K562 (cell line): ENCODE measurements around the gene VEGFB. TPM values are rescaled to one million over a fixed set of nuclear protein-coding genes. Genes with fewer than 3 reads are reported as not detected.

Experiments
- ARNT ChIP-seq, 2 experiments: fragments of 450-650 bp; IDR thresholded peaks; 2 replicates each; pipeline ENCODE4 v1.6.1; 2016; ENCODE audit warnings: mild to moderate bottlenecking in 1 of 2
- ASH1L ChIP-seq: fragments of 450-650 bp; IDR thresholded peaks from 2 replicates; pipeline ENCODE4 v1.6.1; 2018; ENCODE audit warnings: borderline replicate concordance, mild to moderate bottlenecking, low read depth; ENCODE audit not compliant: partially characterized antibody
- CAMTA2 ChIP-seq: fragments of 250-450 bp; sonication (Bioruptor Pico); conservative IDR thresholded peaks from 2 replicates; pipeline ENCODE4 v1.5.1; 2022
- CCNT2 ChIP-seq: IDR thresholded peaks from 2 replicates; pipeline ENCODE4 v1.6.1; 2011; ENCODE audit warnings: borderline replicate concordance, low read depth, mild to moderate bottlenecking, moderate library complexity, mixed read lengths, low read length; ENCODE audit not compliant: insufficient read length; ENCODE audit errors: extremely low read depth
- HDGF ChIP-seq: fragments of 450-650 bp; IDR thresholded peaks from 2 replicates; pipeline ENCODE4 v1.6.1; 2016
- HSF4 ChIP-seq: fragments of 250-450 bp; sonication (Bioruptor Pico); IDR thresholded peaks from 2 replicates; pipeline ENCODE4 v2.1.2; 2022; ENCODE audit warnings: mild to moderate bottlenecking, moderate library complexity, borderline replicate concordance
- NFE2 ChIP-seq: IDR thresholded peaks from 2 replicates; pipeline ENCODE4 v1.6.1; 2014; ENCODE audit warnings: antibody characterized with exemption, low read depth
- NR2F6 ChIP-seq: fragments of 450-650 bp; formaldehyde crosslinking; IDR thresholded peaks from 2 replicates; pipeline ENCODE4 v1.4.0; 2020; ENCODE audit warnings: mild to moderate bottlenecking
- SMAD2 ChIP-seq: fragments of 150-350 bp; IDR thresholded peaks from 2 replicates; pipeline ENCODE4 v1.6.1; 2014; ENCODE audit warnings: low read depth, mild to moderate bottlenecking, low read length
- STAG1 ChIP-seq: sonication (generic); formaldehyde crosslinking; IDR thresholded peaks from 2 replicates; pipeline ENCODE4 v1.5.0; 2020; ENCODE audit warnings: missing genetic modification reagents, borderline replicate concordance
- TEAD2 ChIP-seq: fragments of 450-650 bp; IDR thresholded peaks from 2 replicates; pipeline ENCODE4 v1.6.1; 2016; ENCODE audit warnings: missing genetic modification characterization, control low read depth, missing compliant biosample characterization
- ZNF140 ChIP-seq: fragments of 250-450 bp; sonication (Bioruptor Pico); IDR thresholded peaks from 2 replicates; pipeline ENCODE4 v1.8.0; 2021; ENCODE audit warnings: moderate library complexity, mild to moderate bottlenecking, inconsistent platforms
- ZNF175 ChIP-seq: fragments of 200-800 bp; sonication (Bioruptor generic); IDR thresholded peaks from 2 replicates; pipeline ENCODE4 v1.6.1; 2016; ENCODE audit warnings: low read depth, mild to moderate bottlenecking, missing genetic modification characterization, missing compliant biosample characterization
- ZNF24 ChIP-seq: fragments of 450-650 bp; IDR thresholded peaks from 2 replicates; pipeline ENCODE4 v1.6.1; 2016
- ZNF354B ChIP-seq: fragments of 250-450 bp; sonication (Bioruptor Pico); IDR thresholded peaks from 2 replicates; pipeline ENCODE4 v1.4.0; 2020
- polyA plus RNA-seq, 8 experiments: library from polyadenylated mRNA; depleted of rRNA in 4 of 8; stranded (reverse) in 5 of 8; unstranded in 3 of 8; fragments of >200 nt; fragmentation: Nextera tagmentation in 2 of 8; fragmentation: Illumina TruSeq in 1 of 8; extraction: Ambion mirVana in 2 of 8; extraction: Trizol in 1 of 8; gene quantifications; 2 replicates each; pipeline versions ENCODE4 v1.2.1 to v1.2.3, GENCODE V29; 2011 to 2014; ENCODE audit warnings: inconsistent platforms in 1 of 8, missing spikeins in 1 of 8
- total RNA-seq, 7 experiments: library from RNA; depleted of rRNA in 6 of 7; stranded (reverse); fragments of >200 nt in 6 of 7; fragmentation: Illumina TruSeq in 2 of 7; extraction: Trizol in 2 of 7; gene quantifications; 2 replicates each; pipeline versions ENCODE4 v1.2.1 to v1.2.3, GENCODE V29; 2011 to 2021; ENCODE audit warnings: low replicate concordance in 1 of 7
- TF ChIP-seq, protein P1 (sequence below): fragments of 450-650 bp; formaldehyde crosslinking; IDR thresholded peaks from 2 replicates; pipeline ENCODE4 v1.4.0; 2020; ENCODE audit warnings: mild to moderate bottlenecking, mixed read lengths
- TF ChIP-seq, protein P2 (sequence below), 2 experiments: fragments of 450-650 bp; IDR thresholded peaks; 2 replicates each; pipeline ENCODE4 v1.6.1; 2016
- TF ChIP-seq, protein P3 (sequence below): sonication (generic); formaldehyde crosslinking; IDR thresholded peaks from 2 replicates; pipeline ENCODE4 v1.8.1; 2023; ENCODE audit warnings: mild to moderate bottlenecking, missing genetic modification reagents
- TF ChIP-seq, protein P4 (sequence below): fragments of 450-650 bp; IDR thresholded peaks from 2 replicates; pipeline ENCODE4 v1.6.1; 2016; ENCODE audit warnings: missing biosample characterization, missing genetic modification characterization
- TF ChIP-seq, protein P5 (sequence below): IDR thresholded peaks from 2 replicates; pipeline ENCODE4 v1.6.1; 2011; ENCODE audit warnings: borderline replicate concordance, low read depth, mild to moderate bottlenecking, moderate library complexity, low read length; ENCODE audit not compliant: insufficient read depth, poor library complexity, severe bottlenecking

VEGFB gene
- total and polyA plus RNA-seq, 9 of the 15 experiments (the other 6 are each of a cell fraction or from before 2014, with no cell fraction given): 11.0 to 83.4 (median 25.7) TPM

DNA sequence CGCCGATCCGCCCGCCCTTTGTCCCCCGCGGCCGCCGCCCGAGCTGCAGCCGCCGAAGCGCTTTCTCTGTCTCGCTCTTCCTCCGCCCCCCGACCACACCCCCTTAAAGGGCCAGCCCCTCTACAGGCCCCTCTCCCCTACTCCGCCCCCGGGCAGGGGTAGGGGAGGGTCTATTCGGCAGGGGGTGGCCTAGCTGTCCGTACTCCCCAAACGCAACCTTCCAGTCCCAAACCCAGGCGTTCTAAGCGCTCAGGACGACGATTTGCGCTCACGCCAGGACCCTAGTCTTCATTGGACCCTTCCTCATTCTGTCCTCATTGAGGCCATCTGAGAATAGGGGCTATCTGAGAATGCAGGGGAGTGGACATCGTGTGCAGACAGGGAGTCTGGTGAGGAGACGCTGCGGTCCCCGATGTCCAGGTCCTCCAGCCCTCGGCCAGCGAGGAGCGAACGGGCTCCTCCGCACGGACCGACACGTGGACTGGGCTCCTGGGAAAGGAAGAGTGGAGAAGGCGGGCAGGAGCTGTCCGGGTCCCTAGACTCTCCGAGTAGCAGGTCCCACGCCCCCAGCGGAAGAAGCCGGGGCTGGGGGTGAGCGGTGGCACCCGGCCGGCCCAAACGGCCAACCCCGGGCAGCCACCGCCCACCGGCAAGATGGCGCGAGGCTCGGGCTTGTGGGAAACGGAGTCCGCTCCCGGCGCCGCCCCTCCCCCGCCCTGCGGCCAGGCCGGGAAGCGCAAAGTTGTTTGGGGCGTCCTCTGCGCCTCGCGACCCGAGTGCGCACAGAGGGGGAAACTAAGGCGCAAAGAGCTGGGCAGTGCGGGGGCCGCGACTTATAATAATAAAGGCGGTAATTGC lies 12.7 kb downstream of the VEGFB start, which contains the start of gene PPP1R14B (continued):
- TF ChIP-seq, protein P1, sequence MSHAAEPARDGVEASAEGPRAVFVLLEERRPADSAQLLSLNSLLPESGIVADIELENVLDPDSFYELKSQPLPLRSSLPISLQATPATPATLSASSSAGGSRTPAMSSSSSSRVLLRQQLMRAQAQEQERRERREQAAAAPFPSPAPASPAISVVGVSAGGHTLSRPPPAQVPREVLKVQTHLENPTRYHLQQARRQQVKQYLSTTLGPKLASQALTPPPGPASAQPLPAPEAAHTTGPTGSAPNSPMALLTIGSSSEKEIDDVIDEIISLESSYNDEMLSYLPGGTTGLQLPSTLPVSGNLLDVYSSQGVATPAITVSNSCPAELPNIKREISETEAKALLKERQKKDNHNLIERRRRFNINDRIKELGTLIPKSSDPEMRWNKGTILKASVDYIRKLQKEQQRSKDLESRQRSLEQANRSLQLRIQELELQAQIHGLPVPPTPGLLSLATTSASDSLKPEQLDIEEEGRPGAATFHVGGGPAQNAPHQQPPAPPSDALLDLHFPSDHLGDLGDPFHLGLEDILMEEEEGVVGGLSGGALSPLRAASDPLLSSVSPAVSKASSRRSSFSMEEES: no peak
- TF ChIP-seq STAG1 (CRISPR knock-in tag) (no peak), ARNT (IDR thresholded peaks at IDR 0.05) (peak; percentile 39 to 65; a peak in 1 of 4 replicates), HSF4 (CRISPR knock-in tag) (no peak), CAMTA2 (CRISPR knock-in tag) (no peak; the same call in 1 of the 2 replicates), CCNT2 (peak; percentile 83), ASH1L (no peak), TEAD2 (tag) (no peak), NFE2 (no peak), ZNF140 (CRISPR knock-in tag) (no peak), ZNF175 (no peak), SMAD2 (no peak), ZNF354B (CRISPR knock-in tag) (no peak), ZNF24 (peak; percentile 40; the same call in 1 of the 2 replicates), NR2F6 (no peak), HDGF (0 out of 2 replicates have a peak, but pooled peaks have one; percentile 46)
- TF ChIP-seq, protein P2, sequence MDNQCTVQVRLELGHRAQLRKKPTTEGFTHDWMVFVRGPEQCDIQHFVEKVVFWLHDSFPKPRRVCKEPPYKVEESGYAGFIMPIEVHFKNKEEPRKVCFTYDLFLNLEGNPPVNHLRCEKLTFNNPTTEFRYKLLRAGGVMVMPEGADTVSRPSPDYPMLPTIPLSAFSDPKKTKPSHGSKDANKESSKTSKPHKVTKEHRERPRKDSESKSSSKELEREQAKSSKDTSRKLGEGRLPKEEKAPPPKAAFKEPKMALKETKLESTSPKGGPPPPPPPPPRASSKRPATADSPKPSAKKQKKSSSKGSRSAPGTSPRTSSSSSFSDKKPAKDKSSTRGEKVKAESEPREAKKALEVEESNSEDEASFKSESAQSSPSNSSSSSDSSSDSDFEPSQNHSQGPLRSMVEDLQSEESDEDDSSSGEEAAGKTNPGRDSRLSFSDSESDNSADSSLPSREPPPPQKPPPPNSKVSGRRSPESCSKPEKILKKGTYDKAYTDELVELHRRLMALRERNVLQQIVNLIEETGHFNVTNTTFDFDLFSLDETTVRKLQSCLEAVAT (IDR thresholded peaks at IDR 0.05): 0 out of 4 replicates have a peak, but pooled peaks of 1 of the 2 experiments have one; percentile 23
- TF ChIP-seq, protein P3, sequence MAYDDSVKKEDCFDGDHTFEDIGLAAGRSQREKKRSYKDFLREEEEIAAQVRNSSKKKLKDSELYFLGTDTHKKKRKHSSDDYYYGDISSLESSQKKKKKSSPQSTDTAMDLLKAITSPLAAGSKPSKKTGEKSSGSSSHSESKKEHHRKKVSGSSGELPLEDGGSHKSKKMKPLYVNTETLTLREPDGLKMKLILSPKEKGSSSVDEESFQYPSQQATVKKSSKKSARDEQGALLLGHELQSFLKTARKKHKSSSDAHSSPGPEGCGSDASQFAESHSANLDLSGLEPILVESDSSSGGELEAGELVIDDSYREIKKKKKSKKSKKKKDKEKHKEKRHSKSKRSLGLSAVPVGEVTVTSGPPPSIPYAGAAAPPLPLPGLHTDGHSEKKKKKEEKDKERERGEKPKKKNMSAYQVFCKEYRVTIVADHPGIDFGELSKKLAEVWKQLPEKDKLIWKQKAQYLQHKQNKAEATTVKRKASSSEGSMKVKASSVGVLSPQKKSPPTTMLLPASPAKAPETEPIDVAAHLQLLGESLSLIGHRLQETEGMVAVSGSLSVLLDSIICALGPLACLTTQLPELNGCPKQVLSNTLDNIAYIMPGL (CRISPR knock-in tag): peak; percentile 75; the same call in 1 of the 2 replicates
- TF ChIP-seq, protein P4, sequence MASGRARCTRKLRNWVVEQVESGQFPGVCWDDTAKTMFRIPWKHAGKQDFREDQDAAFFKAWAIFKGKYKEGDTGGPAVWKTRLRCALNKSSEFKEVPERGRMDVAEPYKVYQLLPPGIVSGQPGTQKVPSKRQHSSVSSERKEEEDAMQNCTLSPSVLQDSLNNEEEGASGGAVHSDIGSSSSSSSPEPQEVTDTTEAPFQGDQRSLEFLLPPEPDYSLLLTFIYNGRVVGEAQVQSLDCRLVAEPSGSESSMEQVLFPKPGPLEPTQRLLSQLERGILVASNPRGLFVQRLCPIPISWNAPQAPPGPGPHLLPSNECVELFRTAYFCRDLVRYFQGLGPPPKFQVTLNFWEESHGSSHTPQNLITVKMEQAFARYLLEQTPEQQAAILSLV: 0 out of 2 replicates have a peak, but pooled peaks have one; percentile 6
- TF ChIP-seq, protein P5, sequence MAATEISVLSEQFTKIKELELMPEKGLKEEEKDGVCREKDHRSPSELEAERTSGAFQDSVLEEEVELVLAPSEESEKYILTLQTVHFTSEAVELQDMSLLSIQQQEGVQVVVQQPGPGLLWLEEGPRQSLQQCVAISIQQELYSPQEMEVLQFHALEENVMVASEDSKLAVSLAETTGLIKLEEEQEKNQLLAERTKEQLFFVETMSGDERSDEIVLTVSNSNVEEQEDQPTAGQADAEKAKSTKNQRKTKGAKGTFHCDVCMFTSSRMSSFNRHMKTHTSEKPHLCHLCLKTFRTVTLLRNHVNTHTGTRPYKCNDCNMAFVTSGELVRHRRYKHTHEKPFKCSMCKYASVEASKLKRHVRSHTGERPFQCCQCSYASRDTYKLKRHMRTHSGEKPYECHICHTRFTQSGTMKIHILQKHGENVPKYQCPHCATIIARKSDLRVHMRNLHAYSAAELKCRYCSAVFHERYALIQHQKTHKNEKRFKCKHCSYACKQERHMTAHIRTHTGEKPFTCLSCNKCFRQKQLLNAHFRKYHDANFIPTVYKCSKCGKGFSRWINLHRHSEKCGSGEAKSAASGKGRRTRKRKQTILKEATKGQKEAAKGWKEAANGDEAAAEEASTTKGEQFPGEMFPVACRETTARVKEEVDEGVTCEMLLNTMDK: peak; percentile 89
